K562 (cell line): Measurements from ENCODE around the gene AKT1S1. TPM values are rescaled to one million over a fixed set of nuclear protein-coding genes. Genes with fewer than 3 reads are reported as not detected.

ENCODE experiments used
- ARHGAP35 ChIP-seq: fragments of 450-650 bp; IDR thresholded peaks from 2 replicates; pipeline ENCODE4 v1.6.1; 2018; ENCODE audit not compliant: partially characterized antibody
- DPF2 ChIP-seq: fragments of 450-650 bp; IDR thresholded peaks from 2 replicates; pipeline ENCODE4 v1.6.1; 2016
- FOXA3 ChIP-seq, 2 experiments: fragments of 450-650 bp in 1 of 2; sonication (generic) in 1 of 2; formaldehyde crosslinking; IDR thresholded peaks in 1 of 2; conservative IDR thresholded peaks in 1 of 2; 2 replicates each; pipeline versions ENCODE4 v1.4.0 to v1.8.0; 2020 to 2022; ENCODE audit warnings: mild to moderate bottlenecking in 2 of 2, missing genetic modification reagents in 1 of 2
- FOXK2 ChIP-seq, 2 experiments: fragments of 450-650 bp; IDR thresholded peaks in 1 of 2; conservative IDR thresholded peaks in 1 of 2; 2 replicates each; pipeline ENCODE4 v1.6.1; 2016; ENCODE audit warnings: low read depth in 2 of 2, mild to moderate bottlenecking in 1 of 2
- NFXL1 ChIP-seq: fragments of 450-650 bp; formaldehyde crosslinking; IDR thresholded peaks from 2 replicates; pipeline ENCODE4 v1.4.0; 2021; ENCODE audit warnings: mild to moderate bottlenecking
- POLR3A ChIP-seq: IDR thresholded peaks from 2 replicates; pipeline ENCODE4 v1.6.1; 2011; ENCODE audit warnings: borderline replicate concordance, mild to moderate bottlenecking, moderate library complexity; ENCODE audit not compliant: insufficient read length, insufficient read depth; ENCODE audit errors: extremely low read depth
- RBM22 ChIP-seq: fragments of 200-400 bp; formaldehyde crosslinking; IDR thresholded peaks from 2 replicates; pipeline ENCODE4 v1.6.1; 2018; ENCODE audit warnings: low read length, low read depth; ENCODE audit not compliant: poor library complexity, severe bottlenecking
- RFX1 ChIP-seq: fragments of 450-650 bp; IDR thresholded peaks from 2 replicates; pipeline ENCODE4 v1.6.1; 2016; ENCODE audit warnings: mild to moderate bottlenecking, moderate library complexity
- SMARCA5 ChIP-seq: fragments of 450-650 bp; IDR thresholded peaks from 2 replicates; pipeline ENCODE4 v1.6.1; 2016
- SMC3 ChIP-seq: conservative IDR thresholded peaks from 2 replicates; pipeline ENCODE4 v1.6.1; 2011; ENCODE audit warnings: low read depth, low read length, improper control_type of control experiment; ENCODE audit not compliant: insufficient read depth
- TCF15 ChIP-seq: fragments of 250-450 bp; sonication (Bioruptor Pico); IDR thresholded peaks from 2 replicates; pipeline ENCODE4 v1.8.0; 2022; ENCODE audit warnings: moderate library complexity, mild to moderate bottlenecking, inconsistent platforms
- TFAM ChIP-seq: fragments of 250-450 bp; sonication (Bioruptor Pico); conservative IDR thresholded peaks from 2 replicates; pipeline ENCODE4 v1.5.0; 2021; ENCODE audit warnings: mild to moderate bottlenecking, moderate library complexity
- TRIM24 ChIP-seq, 2 experiments: fragments of 450-650 bp; IDR thresholded peaks; 2 replicates each; pipeline ENCODE4 v1.6.1; 2016
- ZNF263 ChIP-seq: sonication (generic); formaldehyde crosslinking; IDR thresholded peaks from 2 replicates; pipeline ENCODE4 v1.8.0; 2022; ENCODE audit warnings: mild to moderate bottlenecking, missing genetic modification reagents, borderline replicate concordance
- ZNF609 ChIP-seq: sonication (generic); formaldehyde crosslinking; IDR thresholded peaks from 2 replicates; pipeline ENCODE4 v1.8.1; 2023; ENCODE audit warnings: missing genetic modification reagents, mild to moderate bottlenecking, borderline replicate concordance
- ZNF830 ChIP-seq: fragments of 250-450 bp; sonication (Bioruptor Pico); IDR thresholded peaks from 2 replicates; pipeline ENCODE4 v1.5.0; 2021; ENCODE audit warnings: mild to moderate bottlenecking
- polyA plus RNA-seq, 8 experiments: library from polyadenylated mRNA; depleted of rRNA in 4 of 8; stranded (reverse) in 5 of 8; unstranded in 3 of 8; fragments of >200 nt; fragmentation: Nextera tagmentation in 2 of 8; fragmentation: Illumina TruSeq in 1 of 8; extraction: Ambion mirVana in 2 of 8; extraction: Trizol in 1 of 8; gene quantifications; 2 replicates each; pipeline versions ENCODE4 v1.2.1 to v1.2.3, GENCODE V29; 2011 to 2014; ENCODE audit warnings: inconsistent platforms in 1 of 8, missing spikeins in 1 of 8
- total RNA-seq, 7 experiments: library from RNA; depleted of rRNA in 6 of 7; stranded (reverse); fragments of >200 nt in 6 of 7; fragmentation: Illumina TruSeq in 2 of 7; extraction: Trizol in 2 of 7; gene quantifications; 2 replicates each; pipeline versions ENCODE4 v1.2.1 to v1.2.3, GENCODE V29; 2011 to 2021; ENCODE audit warnings: low replicate concordance in 1 of 7
- TF ChIP-seq, protein P1 (sequence below), 3 experiments: IDR thresholded peaks in 2 of 3; conservative IDR thresholded peaks in 1 of 3; 2 replicates each; pipeline ENCODE4 v1.5.1; 2011 to 2012; ENCODE audit warnings: low read length in 3 of 3, mild to moderate bottlenecking in 3 of 3, control low read depth in 2 of 3, improper control_type of control experiment in 1 of 3, inconsistent platforms in 1 of 3, low read depth in 1 of 3, mixed read lengths in 1 of 3, moderate library complexity in 1 of 3; ENCODE audit not compliant: insufficient read depth in 2 of 3
- TF ChIP-seq, protein P2 (sequence below): fragments of 250-450 bp; sonication (Bioruptor Pico); IDR thresholded peaks from 2 replicates; pipeline ENCODE4 v1.5.0; 2021

Gene AKT1S1
- total and polyA plus RNA-seq, 9 of the 15 experiments (the other 6 are each of a cell fraction or from before 2014, with no cell fraction given), result 1.2 to 50.3 (median 17.1) TPM

DNA sequence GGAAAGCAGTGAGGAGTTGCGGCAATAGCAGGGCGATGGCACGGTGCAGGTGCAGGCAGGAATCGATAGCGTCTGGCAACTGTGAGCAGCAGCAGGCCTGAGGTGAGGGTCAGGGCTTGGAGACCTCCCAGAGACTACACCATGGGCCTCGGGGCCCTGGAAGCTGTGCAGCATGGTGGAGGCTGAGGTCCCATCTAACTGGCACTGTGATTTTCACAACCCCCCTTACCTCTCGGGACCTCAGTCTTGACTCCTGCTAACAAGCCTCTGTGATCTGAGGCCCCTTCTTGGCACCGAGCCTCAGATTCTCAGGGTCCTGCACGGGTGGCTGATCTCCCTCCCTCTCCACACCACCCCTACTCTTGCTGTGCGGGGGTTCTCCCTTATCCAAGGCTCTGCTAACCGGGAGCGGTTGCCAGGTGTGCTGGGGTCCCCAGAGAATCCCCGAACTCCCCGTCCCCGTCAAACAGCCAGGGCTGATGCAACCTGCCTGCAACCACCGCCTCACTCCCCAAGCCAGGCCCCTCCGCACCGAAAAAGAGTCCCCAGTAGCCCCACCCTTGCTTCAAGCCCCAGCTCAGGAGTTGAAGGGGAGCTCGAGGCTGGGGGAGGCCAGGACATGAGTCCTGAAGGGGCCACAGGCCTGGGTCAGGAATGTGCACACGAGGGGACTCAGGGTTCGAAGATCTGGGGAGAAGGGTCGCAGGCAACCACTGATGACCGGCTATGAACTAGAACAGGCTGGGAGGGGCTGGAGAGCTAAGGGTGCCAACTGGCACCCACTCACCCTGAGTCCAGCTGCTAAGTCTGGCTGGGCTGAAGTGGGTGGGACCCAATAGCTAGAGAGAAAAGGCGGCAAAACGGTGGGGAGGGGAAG is 47.1 kb upstream of the AKT1S1 start (continued):
- no peak for TF ChIP-seq ZNF830 (CRISPR knock-in tag)
- TF ChIP-seq NFXL1 (CRISPR knock-in tag), result no peak
- TF ChIP-seq TCF15 (CRISPR knock-in tag), result 0 out of 2 replicates have a peak, but pooled peaks have one; percentile 65
- TF ChIP-seq TRIM24 (IDR thresholded peaks at IDR 0.05), result peak; percentile 89 to 93
- TF ChIP-seq POLR3A, result no peak
- TF ChIP-seq ARHGAP35, result no peak
- 0 out of 2 replicates have a peak, but pooled peaks have one; percentile 18 for TF ChIP-seq DPF2
- peak; percentile 61 for TF ChIP-seq RBM22
- TF ChIP-seq, protein P1, sequence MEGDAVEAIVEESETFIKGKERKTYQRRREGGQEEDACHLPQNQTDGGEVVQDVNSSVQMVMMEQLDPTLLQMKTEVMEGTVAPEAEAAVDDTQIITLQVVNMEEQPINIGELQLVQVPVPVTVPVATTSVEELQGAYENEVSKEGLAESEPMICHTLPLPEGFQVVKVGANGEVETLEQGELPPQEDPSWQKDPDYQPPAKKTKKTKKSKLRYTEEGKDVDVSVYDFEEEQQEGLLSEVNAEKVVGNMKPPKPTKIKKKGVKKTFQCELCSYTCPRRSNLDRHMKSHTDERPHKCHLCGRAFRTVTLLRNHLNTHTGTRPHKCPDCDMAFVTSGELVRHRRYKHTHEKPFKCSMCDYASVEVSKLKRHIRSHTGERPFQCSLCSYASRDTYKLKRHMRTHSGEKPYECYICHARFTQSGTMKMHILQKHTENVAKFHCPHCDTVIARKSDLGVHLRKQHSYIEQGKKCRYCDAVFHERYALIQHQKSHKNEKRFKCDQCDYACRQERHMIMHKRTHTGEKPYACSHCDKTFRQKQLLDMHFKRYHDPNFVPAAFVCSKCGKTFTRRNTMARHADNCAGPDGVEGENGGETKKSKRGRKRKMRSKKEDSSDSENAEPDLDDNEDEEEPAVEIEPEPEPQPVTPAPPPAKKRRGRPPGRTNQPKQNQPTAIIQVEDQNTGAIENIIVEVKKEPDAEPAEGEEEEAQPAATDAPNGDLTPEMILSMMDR (IDR thresholded peaks at IDR 0.05 in 2 of 3, conservative IDR thresholded peaks at IDR 0.05 in 1 of 3; ENCODE audit: insufficient read depth in 2 of 3, low read depth in 1 of 3, low read length in 3 of 3), result no peak
- no peak for TF ChIP-seq SMC3
- TF ChIP-seq FOXK2 (conservative IDR thresholded peaks at IDR 0.05 in 1 of 2, IDR thresholded peaks at IDR 0.05 in 1 of 2; ENCODE audit: low read depth in 2 of 2), result no peak
- TF ChIP-seq, protein P2, sequence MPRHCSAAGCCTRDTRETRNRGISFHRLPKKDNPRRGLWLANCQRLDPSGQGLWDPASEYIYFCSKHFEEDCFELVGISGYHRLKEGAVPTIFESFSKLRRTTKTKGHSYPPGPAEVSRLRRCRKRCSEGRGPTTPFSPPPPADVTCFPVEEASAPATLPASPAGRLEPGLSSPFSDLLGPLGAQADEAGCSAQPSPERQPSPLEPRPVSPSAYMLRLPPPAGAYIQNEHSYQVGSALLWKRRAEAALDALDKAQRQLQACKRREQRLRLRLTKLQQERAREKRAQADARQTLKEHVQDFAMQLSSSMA (CRISPR knock-in tag), result peak; percentile 73
- TF ChIP-seq ZNF609 (CRISPR knock-in tag), result no peak
- no peak for TF ChIP-seq TFAM (CRISPR knock-in tag)
- no peak for TF ChIP-seq FOXA3 (CRISPR knock-in tag; conservative IDR thresholded peaks at IDR 0.05 in 1 of 2, IDR thresholded peaks at IDR 0.05 in 1 of 2)
- no peak for TF ChIP-seq ZNF263 (CRISPR knock-in tag)
- no peak for TF ChIP-seq SMARCA5
- TF ChIP-seq RFX1, result no peak
